ENCODE measurements around the gene KCNK6.
A peak's percentile ranks its signal among the peaks of the same experiment; 100 is the strongest.

Gene KCNK6

GRCh38 chr19:38319421-38320258 lies at the start of gene KCNK6:
TSS of gene KCNK6 (plus strand) at chr19:38319845. CDS start at chr19:38319951, 106 bp downstream.
- Histone ChIP-seq H3K4me1 (ENCODE audit: insufficient read depth, low read length) (peaks cover 3% of the 10 kb centered on the region; the same call in 1 of the 2 replicates), H3K27ac (ENCODE audit: low read length) (no peak within 1 kb of the TSS), H3K27me3 (ENCODE audit: insufficient read depth, low read length) (peaks cover 53% of the 10 kb centered on the region), H3K4me3 (ENCODE audit: low read length) (peak within 1 kb of the TSS; percentile 73), H3K9me3 (ENCODE audit: insufficient read depth, low read depth, low read length) (no peaks in the 10 kb centered on the region), H3K36me3 (ENCODE audit: insufficient read depth, low read depth, low read length) (no peaks in the 10 kb centered on the region), H3K9ac (ENCODE audit: low read depth, low read length) (peak within 1 kb of the TSS; percentile 54; the same call in 1 of the 2 replicates)

GRCh38 chr19:38270587-38271167 lies 49.0 kb upstream of the KCNK6 start:
- Histone ChIP-seq H3K36me3 (ENCODE audit: insufficient read depth, low read depth, low read length) (peaks cover 6% of the 10 kb centered on the region; the same call in 1 of the 2 replicates), H3K9ac (ENCODE audit: low read depth, low read length) (no peak overlapping the region), H3K4me1 (ENCODE audit: insufficient read depth, low read length) (peaks cover 23% of the 10 kb centered on the region), H3K27ac (ENCODE audit: low read length) (no peak overlapping the region), H3K4me3 (ENCODE audit: low read length) (no peak overlapping the region), H3K9me3 (ENCODE audit: insufficient read depth, low read depth, low read length) (no peaks in the 10 kb centered on the region), H3K27me3 (ENCODE audit: insufficient read depth, low read length) (no peaks in the 10 kb centered on the region)

GRCh38 chr19:38273499-38273898 lies 46.1 kb upstream of the KCNK6 start:
- no peak overlapping the region for H3K27ac ChIP-seq (ENCODE audit: low read length)
- peaks cover 6% of the 10 kb centered on the region; the same call in 1 of the 2 replicates for H3K4me1 ChIP-seq (ENCODE audit: insufficient read depth, low read length)
- no peak overlapping the region for H3K4me3 ChIP-seq (ENCODE audit: low read length)
- H3K27me3 ChIP-seq (ENCODE audit: insufficient read depth, low read length): no peaks in the 10 kb centered on the region
- no peaks in the 10 kb centered on the region for H3K9me3 ChIP-seq (ENCODE audit: insufficient read depth, low read depth, low read length)
- no peak overlapping the region for H3K9ac ChIP-seq (ENCODE audit: low read depth, low read length)
- peaks cover 6% of the 10 kb centered on the region; the same call in 1 of the 2 replicates for H3K36me3 ChIP-seq (ENCODE audit: insufficient read depth, low read depth, low read length)

GRCh38 chr19:38274739-38275138 lies 44.9 kb upstream of the KCNK6 start:
- Histone ChIP-seq H3K27me3 (ENCODE audit: insufficient read depth, low read length) (no peaks in the 10 kb centered on the region), H3K4me1 (ENCODE audit: insufficient read depth, low read length) (peaks cover 6% of the 10 kb centered on the region; the same call in 1 of the 2 replicates), H3K9ac (ENCODE audit: low read depth, low read length) (no peak overlapping the region), H3K27ac (ENCODE audit: low read length) (no peak overlapping the region), H3K36me3 (ENCODE audit: insufficient read depth, low read depth, low read length) (peaks cover 6% of the 10 kb centered on the region; the same call in 1 of the 2 replicates), H3K9me3 (ENCODE audit: insufficient read depth, low read depth, low read length) (no peaks in the 10 kb centered on the region), H3K4me3 (ENCODE audit: low read length) (no peak overlapping the region)

- Histone ChIP-seq H3K27ac (ENCODE audit: low read length) (no peak overlapping the region), H3K9ac (ENCODE audit: low read depth, low read length) (no peak overlapping the region), H3K4me3 (ENCODE audit: low read length) (no peak overlapping the region)
These were observed 42.6 kb upstream of the KCNK6 start for GRCh38 chr19:38276942-38277517.

GRCh38 chr19:38277549-38277948 lies 42.1 kb upstream of the KCNK6 start:
- Histone ChIP-seq H3K36me3 (ENCODE audit: insufficient read depth, low read depth, low read length) (peaks cover 9% of the 10 kb centered on the region; the same call in 1 of the 2 replicates), H3K27ac (ENCODE audit: low read length) (no peak overlapping the region), H3K4me1 (ENCODE audit: insufficient read depth, low read length) (no peaks in the 10 kb centered on the region), H3K9me3 (ENCODE audit: insufficient read depth, low read depth, low read length) (no peaks in the 10 kb centered on the region), H3K9ac (ENCODE audit: low read depth, low read length) (no peak overlapping the region), H3K4me3 (ENCODE audit: low read length) (no peak overlapping the region), H3K27me3 (ENCODE audit: insufficient read depth, low read length) (no peaks in the 10 kb centered on the region)

More at GRCh38 chr19:38276942-38277517, 42.6 kb upstream of the KCNK6 start:
- Histone ChIP-seq H3K36me3 (ENCODE audit: insufficient read depth, low read depth, low read length) (peaks cover 9% of the 10 kb centered on the region; the same call in 1 of the 2 replicates), H3K9me3 (ENCODE audit: insufficient read depth, low read depth, low read length) (no peaks in the 10 kb centered on the region), H3K4me1 (ENCODE audit: insufficient read depth, low read length) (no peaks in the 10 kb centered on the region), H3K27me3 (ENCODE audit: insufficient read depth, low read length) (no peaks in the 10 kb centered on the region)

- H3K9me3 ChIP-seq (ENCODE audit: insufficient read depth, low read depth, low read length): no peaks in the 10 kb centered on the region
- no peaks in the 10 kb centered on the region for H3K4me1 ChIP-seq (ENCODE audit: insufficient read depth, low read length)
- H3K9ac ChIP-seq (ENCODE audit: low read depth, low read length): no peak overlapping the region
- H3K27me3 ChIP-seq (ENCODE audit: insufficient read depth, low read length): no peaks in the 10 kb centered on the region
- H3K4me3 ChIP-seq (ENCODE audit: low read length): no peak overlapping the region
- H3K36me3 ChIP-seq (ENCODE audit: insufficient read depth, low read depth, low read length): peaks cover 10% of the 10 kb centered on the region; the same call in 1 of the 2 replicates
- H3K27ac ChIP-seq (ENCODE audit: low read length): no peak overlapping the region
These were observed 41.5 kb upstream of the KCNK6 start for GRCh38 chr19:38277969-38278680.

- no peak overlapping the region for H3K27ac ChIP-seq (ENCODE audit: low read length)
- H3K36me3 ChIP-seq (ENCODE audit: insufficient read depth, low read depth, low read length): peaks cover 15% of the 10 kb centered on the region
- H3K9ac ChIP-seq (ENCODE audit: low read depth, low read length): no peak overlapping the region
- H3K4me1 ChIP-seq (ENCODE audit: insufficient read depth, low read length): no peaks in the 10 kb centered on the region
- H3K9me3 ChIP-seq (ENCODE audit: insufficient read depth, low read depth, low read length): no peaks in the 10 kb centered on the region
- no peak overlapping the region for H3K4me3 ChIP-seq (ENCODE audit: low read length)
- no peaks in the 10 kb centered on the region for H3K27me3 ChIP-seq (ENCODE audit: insufficient read depth, low read length)
These were observed 40.9 kb upstream of the KCNK6 start for GRCh38 chr19:38278751-38279150.

GRCh38 chr19:38280030-38280921 lies 39.4 kb upstream of the KCNK6 start:
- no peaks in the 10 kb centered on the region for H3K27me3 ChIP-seq (ENCODE audit: insufficient read depth, low read length)
- H3K4me1 ChIP-seq (ENCODE audit: insufficient read depth, low read length): no peaks in the 10 kb centered on the region
- no peak overlapping the region for H3K9ac ChIP-seq (ENCODE audit: low read depth, low read length)
- H3K4me3 ChIP-seq (ENCODE audit: low read length): no peak overlapping the region
- peaks cover 26% of the 10 kb centered on the region for H3K36me3 ChIP-seq (ENCODE audit: insufficient read depth, low read depth, low read length)
- no peak overlapping the region for H3K27ac ChIP-seq (ENCODE audit: low read length)
- no peaks in the 10 kb centered on the region for H3K9me3 ChIP-seq (ENCODE audit: insufficient read depth, low read depth, low read length)

- no peak overlapping the region for H3K9ac ChIP-seq (ENCODE audit: low read depth, low read length)
- H3K4me1 ChIP-seq (ENCODE audit: insufficient read depth, low read length): no peaks in the 10 kb centered on the region
- no peak overlapping the region for H3K27ac ChIP-seq (ENCODE audit: low read length)
- peaks cover 36% of the 10 kb centered on the region for H3K36me3 ChIP-seq (ENCODE audit: insufficient read depth, low read depth, low read length)
- H3K27me3 ChIP-seq (ENCODE audit: insufficient read depth, low read length): no peaks in the 10 kb centered on the region
- no peak overlapping the region for H3K4me3 ChIP-seq (ENCODE audit: low read length)
- H3K9me3 ChIP-seq (ENCODE audit: insufficient read depth, low read depth, low read length): no peaks in the 10 kb centered on the region
These were observed 37.7 kb upstream of the KCNK6 start for GRCh38 chr19:38281811-38282566.

Data from iPS-20b (cell line).